ENCODE results near the gene PAFAH1B2.

PAFAH1B2 gene

DNA sequence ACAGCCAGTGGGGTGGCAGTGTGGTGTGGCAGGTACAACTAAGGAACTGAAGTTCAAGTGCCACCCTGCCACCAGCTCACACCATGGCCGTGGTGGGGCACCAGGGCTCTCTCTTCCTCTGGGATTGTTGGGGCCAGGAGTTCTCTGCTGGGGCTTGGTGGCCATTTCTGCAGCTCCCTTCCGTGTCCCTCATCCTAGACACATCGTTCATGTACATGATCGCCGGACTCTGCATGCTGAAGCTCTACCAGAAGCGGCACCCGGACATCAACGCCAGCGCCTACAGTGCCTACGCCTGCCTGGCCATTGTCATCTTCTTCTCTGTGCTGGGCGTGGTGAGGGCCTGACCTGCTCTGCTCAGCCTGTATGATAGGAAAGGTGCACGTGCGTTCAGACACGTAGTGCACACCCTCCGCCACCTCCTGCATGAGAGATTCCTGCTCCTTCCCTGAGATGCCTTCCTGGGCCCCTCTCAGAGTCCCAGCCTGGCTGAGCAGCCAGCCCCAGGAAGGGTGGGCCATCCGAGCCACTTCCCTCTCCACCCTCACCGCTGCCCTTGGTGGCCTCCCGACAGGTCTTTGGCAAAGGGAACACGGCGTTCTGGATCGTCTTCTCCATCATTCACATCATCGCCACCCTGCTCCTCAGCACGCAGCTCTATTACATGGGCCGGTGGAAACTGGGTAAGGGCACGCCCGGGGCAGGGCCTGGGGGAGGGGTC is 47.8 kb downstream of the PAFAH1B2 start:
- DNase-seq: no peak

DNA sequence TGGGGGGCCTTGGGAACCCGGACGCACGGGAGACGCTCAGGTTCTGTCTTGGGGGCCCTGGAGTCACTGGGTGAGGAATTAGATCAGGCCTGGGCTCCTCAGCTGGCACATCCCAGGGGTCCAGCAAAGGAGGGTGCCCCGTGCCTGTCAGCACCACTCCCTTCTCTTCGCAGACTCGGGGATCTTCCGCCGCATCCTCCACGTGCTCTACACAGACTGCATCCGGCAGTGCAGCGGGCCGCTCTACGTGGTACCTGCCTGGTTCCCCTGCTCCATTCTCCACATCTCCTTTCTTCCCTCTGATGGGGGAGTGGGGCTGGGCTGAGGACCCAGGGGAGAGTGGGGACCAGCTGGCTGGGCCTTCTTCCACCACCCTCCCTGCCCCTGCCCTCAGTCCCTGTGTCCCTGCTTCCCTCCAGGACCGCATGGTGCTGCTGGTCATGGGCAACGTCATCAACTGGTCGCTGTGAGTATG is 48.4 kb downstream of the PAFAH1B2 start:
- no peak for DNase-seq

DNA sequence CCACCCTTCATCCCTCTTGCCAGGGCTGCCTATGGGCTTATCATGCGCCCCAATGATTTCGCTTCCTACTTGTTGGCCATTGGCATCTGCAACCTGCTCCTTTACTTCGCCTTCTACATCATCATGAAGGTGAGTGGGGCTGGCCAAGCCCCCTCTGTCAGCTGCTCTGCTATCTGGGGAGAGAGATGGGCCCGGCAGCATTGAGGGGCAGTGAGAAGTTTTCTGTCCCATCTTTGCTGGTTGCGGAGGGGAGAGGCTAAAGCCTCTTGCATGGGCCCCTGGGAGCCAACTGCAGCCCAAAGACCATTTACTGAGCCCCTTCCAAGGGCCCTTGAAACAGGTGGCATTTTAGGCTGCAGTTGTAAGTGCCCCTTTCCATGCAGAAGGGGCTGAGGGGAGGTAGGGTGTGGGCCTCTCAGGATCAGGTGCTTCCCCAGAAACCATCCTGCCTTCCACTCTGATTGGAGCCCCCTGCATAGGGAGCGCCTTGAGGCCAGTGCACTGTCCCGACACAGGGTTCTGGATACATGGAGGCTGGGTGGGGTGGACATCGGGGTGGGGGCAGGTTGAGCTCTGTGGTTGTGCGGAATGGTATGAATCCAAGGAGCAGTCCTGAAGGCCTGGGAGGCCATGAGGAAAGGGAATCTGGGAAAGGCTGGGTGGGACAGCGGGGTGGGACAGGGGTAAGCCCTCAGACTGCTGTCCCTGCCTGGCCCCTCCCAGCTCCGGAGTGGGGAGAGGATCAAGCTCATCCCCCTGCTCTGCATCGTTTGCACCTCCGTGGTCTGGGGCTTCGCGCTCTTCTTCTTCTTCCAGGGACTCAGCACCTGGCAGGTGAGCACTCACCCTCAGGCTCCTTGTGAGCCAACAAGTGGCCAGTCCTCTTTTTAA is 49.3 kb downstream of the PAFAH1B2 start:
- DNase-seq: no peak

DNA sequence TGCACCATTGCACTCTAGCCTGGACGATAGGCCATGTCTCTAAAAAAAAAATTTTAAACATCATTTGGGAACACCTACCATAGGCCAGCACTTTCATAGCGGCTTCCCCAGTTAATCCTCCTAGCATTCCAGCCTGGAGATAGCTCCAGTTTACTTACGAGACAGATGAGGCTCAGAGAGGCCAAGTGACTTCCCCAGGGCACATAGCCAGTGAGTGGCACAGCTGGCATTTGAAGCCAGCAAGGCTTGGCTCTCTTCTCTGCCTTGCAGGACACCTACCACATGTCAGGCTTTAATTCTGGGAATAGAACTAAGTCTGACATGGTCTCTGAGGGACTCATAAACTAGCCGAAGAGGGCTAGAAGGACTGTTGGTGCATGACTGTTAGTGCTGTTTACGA is 50.2 kb downstream of the PAFAH1B2 start:
- no peak for DNase-seq

DNA sequence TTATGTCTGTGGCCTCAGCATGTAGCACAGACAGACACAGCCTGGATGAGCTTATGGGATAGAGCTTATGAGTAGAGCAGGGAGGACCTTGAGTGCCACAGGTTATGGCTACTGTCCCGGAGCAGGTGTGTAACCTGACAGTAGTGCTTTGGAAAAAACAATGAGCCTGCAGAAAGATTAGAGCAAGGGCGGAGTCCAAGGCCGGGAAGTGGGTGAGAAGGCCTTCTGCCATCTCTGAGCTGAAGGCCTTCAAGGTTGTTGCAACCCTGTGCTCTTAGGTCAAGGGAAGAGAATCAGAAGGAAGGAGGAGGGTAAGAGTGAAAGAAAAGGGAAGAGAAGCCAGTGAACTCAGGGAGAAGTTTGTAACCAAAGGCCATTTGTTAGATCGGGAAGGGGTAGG is 51.2 kb downstream of the PAFAH1B2 start:
- DNase-seq: no peak

DNA sequence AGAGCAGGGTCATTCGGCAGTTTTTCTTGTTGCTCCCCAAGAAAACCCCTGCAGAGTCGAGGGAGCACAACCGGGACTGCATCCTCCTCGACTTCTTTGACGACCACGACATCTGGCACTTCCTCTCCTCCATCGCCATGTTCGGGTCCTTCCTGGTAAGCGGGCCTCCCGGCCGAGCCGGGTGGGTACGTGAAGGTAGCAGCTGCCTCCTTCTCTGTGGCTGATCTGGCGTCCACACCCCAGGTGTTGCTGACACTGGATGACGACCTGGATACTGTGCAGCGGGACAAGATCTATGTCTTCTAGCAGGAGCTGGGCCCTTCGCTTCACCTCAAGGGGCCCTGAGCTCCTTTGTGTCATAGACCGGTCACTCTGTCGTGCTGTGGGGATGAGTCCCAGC is 51.7 kb downstream of the PAFAH1B2 start:
- no peak for DNase-seq

DNA sequence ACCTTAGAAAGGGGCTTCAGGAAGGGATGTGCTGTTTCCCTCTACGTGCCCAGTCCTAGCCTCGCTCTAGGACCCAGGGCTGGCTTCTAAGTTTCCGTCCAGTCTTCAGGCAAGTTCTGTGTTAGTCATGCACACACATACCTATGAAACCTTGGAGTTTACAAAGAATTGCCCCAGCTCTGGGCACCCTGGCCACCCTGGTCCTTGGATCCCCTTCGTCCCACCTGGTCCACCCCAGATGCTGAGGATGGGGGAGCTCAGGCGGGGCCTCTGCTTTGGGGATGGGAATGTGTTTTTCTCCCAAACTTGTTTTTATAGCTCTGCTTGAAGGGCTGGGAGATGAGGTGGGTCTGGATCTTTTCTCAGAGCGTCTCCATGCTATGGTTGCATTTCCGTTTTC is 52.9 kb downstream of the PAFAH1B2 start:
- DNase-seq: no peak

DNA sequence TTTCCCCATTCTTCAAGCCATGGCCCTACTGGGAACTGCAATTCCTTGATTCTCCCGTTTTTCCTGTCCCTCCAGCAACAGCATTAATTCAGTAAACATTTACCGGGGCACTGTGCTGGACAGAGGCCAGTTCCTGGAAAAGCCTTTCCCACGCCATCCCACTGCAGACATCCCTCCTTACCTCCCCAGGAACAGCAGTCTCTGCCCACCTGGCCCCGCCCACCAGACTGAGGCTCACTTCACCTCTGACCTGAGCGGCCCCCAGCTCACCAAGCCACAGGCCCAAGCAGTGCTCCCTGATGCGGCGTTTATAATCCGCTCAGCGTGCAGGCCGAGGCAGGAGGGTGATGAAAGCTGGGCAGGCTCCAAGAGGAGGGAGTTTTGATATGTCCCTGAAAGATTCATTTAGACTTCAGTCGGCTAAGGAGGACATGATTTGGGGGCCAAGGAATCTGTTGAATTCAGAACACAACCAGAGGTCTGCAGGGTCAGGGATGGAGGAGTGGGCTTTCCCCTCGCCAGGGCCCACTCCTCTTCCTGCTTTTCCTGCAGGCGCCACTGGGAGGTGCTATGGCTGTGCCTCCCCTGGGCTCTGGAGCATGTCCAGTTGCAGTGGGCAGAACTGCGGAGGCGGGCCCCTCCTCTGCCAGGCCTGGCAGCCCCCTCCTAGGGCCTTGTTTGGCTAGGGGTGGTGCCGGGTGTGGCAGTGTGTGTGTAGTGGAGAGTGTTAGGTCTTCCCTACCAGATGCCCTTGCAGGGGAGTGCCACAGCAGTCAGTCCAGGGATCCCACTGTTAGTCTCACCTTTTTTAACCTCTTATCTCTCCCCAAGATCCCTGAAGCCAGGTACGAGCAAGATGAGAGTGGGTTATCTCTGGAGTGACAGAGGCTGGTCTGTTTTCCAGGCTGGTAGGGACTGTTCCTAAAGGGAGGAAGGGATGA is 53.7 kb downstream of the PAFAH1B2 start:
- DNase-seq: peak in 1 of 2 experiments; percentile 61

DNA sequence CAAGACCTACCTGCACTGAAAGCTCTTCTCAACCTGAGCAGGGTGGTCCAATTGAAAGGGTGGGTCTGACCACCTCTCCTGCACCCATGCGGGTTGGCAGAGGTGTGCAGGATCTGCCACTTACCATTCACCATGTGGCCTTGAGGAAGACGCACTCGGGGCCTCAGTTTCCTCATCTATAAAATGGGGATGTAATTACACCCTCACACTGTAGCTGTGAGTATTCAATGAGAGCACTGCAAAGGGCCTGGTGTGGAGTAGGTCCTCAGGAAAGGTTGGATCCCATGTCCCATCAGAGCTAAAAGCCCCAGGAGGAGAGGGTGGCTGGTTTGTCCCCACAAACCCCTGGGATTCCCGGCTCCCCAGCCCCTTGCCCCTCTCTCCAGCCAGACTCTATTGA is 54.5 kb downstream of the PAFAH1B2 start:
- no peak for DNase-seq

DNA sequence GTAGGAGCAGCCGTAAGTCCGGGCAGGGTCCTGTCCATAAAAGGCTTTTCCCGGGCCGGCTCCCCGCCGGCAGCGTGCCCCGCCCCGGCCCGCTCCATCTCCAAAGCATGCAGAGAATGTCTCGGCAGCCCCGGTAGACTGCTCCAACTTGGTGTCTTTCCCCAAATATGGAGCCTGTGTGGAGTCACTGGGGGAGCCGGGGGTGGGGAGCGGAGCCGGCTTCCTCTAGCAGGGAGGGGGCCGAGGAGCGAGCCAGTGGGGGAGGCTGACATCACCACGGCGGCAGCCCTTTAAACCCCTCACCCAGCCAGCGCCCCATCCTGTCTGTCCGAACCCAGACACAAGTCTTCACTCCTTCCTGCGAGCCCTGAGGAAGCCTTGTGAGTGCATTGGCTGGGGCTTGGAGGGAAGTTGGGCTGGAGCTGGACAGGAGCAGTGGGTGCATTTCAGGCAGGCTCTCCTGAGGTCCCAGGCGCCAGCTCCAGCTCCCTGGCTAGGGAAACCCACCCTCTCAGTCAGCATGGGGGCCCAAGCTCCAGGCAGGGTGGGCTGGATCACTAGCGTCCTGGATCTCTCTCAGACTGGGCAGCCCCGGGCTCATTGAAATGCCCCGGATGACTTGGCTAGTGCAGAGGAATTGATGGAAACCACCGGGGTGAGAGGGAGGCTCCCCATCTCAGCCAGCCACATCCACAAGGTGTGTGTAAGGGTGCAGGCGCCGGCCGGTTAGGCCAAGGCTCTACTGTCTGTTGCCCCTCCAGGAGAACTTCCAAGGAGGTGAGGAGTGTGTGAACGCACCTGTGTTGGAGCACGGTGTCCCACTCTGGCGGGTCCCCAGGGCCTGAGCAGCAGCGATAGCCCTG is 55.2 kb downstream of the PAFAH1B2 start, which contains the start of gene TAGLN:
TSS of gene TAGLN (plus strand) at position 318 of the 863 bp plus-strand sequence. CDS start 3,644 bp downstream, outside the sequence.
- no peak for DNase-seq

DNA sequence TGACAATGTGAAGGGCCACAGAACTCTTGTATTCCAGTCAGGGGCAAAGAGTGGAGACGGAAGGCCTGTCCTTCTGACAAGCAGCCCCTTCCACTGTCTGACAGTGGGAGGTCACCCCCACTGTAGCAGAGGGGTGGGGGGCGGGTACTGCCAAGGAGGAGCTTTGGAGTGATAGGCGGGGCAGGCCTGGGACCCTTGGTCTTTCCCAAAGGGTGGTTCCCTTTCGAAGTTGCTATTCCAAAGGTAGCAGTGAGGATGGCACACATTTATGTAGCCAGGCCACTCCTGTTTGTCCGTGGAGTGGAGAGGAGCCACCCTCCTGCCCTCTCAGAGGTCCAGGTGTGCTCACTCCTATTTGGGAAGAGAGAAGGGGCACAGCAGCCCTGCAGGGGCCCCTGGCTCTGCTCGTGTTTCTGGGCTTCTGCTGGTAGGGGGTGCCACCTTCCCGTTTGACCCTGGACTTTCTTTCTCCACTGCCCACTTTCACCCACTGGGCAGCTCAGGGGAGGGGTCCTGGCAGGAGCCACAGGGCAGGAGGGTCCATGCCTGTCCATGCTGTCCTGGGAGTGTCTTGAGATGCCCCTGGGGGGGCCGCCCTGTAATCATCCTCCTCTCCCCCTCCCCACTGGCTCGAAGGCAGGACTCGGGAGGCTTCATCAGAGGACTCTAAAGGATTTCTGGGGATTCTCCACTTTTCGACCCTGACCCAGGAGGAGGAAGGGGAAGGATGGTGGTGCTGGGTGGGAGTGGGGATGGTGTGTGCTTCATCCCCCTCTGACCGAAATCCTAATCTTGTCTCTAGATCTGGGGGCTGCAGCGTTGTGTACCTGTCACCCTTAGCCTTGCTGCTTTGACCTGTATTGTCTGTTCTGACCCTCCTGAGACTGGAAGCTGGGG is 56.1 kb downstream of the PAFAH1B2 start:
- DNase-seq: no peak

DNA sequence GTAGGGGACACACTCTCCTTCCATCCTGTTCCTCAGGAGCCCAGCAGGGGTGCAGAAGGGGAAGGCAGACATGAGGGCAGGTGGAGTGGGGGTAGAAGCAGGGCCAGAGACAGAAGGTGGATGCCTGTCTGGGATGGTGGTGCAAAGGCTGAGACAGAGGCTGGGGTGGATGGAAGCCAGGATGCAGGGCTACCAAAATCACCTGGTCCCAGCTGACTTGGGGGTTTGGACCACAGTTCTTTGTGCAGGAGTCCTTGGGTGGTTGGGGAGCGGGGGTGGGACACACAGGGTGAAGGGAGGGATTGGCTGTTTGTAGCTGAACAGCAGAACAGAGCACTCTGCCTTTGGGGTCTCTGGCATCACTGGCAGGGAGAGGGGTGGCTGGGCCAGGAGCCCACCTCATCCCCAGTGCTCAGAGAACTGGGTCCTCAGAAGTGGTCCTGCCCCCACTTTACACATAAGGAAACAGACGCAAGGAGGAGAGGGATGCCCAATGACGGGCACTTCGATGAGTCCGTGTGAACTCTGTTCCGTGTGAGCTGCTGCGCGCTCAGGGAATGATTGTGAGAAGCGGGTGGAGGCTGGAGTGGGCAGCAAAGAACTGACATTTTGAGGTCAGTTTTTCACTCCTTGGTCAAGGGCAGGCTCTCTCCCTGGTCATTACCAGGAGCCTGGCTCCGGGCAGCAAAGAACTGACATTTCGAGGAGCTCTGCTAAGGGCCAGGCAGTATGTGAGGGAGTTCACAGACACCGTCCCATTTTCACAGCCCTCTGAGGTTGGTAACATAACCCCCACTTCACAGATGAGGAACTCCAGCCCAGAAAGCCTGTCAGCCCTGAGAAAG is 56.9 kb downstream of the PAFAH1B2 start:
- DNase-seq: no peak

DNA sequence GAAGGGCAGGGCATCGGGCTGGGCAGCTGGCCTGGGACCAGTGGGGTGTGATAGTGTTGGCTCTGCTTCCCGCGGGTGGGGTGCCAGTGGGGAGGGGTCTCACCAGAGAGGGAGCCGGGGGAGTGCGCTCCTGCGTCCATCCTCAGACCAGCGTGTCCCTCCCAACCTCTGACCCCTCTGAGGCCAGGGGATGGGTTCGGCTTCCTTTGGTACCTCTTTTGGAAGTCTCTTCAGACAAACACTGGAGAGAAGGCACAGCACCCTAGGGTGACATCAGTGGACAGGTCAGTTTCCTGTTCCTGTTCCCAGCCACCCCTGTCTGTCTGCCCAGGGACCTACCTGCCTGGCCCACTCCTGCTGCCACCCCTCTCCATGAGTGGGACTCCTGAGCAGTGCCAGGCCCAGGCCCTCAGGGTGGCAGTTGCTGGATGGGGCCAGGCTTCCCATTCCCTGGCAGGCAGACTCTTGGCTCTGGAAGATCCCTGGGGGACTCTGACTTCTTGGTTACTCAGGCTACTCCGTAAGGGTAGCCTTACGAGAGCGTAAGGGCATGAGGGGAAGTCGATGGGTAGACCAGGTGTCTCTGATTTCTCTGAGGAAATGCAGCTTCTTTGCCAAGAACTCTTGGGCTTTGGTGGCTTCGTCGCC is 57.7 kb downstream of the PAFAH1B2 start:
- DNase-seq: no peak

DNA sequence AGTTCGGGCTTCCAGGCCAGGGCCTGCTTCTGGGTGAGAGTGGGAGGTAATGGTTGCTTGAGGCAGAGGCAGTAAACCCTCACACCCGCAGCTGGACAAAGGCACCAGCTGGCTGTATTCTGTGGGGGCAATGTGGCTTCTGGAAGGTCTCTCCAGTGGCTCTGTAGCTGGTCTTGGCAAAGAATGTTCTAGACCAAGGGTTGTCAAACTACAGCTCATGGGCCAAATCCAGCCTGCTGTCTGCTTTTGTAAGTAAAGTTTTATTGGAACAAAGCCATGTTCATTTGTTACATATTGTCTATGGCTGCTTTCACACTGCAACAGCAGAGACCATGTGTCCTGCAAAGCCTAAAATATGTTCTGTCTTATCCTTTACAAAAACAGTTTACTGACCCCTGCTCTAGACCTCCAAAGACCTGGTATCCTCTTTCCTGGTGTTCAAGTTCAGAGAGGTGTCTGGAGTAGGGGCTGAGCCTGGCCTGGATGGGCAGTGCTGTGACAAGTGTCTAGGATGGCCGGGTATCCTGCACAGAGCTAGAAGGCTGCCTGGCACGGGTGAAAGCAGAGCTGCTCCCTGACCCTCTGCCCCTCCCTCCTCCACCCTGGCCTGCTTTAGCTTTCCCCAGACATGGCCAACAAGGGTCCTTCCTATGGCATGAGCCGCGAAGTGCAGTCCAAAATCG is 58.4 kb downstream of the PAFAH1B2 start:
- DNase-seq: no peak

DNA sequence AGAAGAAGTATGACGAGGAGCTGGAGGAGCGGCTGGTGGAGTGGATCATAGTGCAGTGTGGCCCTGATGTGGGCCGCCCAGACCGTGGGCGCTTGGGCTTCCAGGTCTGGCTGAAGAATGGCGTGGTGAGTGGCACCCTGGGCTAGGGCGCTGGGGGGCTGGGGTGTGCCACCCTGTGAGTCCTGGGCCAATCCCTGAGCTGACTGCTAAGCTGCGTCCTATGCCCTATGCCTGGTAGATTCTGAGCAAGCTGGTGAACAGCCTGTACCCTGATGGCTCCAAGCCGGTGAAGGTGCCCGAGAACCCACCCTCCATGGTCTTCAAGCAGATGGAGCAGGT is 59.0 kb downstream of the PAFAH1B2 start:
- DNase-seq: no peak

DNA sequence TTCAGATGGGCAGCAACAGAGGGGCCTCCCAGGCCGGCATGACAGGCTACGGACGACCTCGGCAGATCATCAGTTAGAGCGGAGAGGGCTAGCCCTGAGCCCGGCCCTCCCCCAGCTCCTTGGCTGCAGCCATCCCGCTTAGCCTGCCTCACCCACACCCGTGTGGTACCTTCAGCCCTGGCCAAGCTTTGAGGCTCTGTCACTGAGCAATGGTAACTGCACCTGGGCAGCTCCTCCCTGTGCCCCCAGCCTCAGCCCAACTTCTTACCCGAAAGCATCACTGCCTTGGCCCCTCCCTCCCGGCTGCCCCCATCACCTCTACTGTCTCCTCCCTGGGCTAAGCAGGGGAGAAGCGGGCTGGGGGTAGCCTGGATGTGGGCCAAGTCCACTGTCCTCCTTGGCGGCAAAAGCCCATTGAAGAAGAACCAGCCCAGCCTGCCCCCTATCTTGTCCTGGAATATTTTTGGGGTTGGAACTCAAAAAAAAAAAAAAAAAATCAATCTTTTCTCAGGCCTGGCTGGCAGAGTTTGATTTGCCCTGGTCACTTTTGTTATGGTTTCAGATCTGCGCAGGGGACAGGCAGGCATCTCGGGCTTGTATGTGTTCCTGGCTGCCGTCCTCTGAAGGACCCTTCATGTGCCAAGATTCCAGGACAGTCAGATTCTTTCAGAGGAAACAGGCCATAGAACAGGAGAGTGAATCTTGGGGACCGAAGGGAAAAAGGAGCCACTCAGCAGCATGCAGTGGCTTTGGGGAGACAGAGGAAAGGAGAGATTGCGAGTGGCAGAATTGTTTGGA is 60.4 kb downstream of the PAFAH1B2 start:
- no peak for DNase-seq

DNA sequence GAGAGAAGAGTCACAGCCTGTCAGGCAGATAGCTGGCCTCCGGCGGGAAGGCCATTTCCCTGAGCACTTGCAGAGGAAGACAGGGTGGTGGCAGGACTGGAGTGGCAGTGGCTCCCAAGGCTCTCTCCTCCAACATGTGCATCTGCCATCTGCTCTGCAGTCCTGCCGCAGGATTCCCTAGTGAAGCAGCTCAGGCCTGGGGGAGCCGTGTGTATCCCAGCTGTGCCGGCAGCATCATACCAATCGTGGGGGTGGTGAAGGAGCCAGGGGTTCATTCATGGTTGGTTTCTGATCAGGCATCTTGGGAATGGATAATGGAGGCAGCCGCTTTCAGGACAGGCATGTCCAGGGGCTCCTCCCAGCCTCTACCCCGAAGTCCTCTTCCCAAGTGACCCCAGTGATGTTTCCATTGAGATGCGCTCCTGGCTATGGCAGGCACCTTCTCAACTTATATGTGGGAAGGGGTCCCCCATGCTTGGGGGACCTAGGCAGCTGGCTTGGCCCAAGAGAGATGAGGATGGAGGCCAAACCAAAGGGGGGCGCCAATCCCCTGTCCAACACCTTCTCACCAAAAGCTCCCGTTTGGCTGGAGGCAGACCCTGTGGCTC is 61.2 kb downstream of the PAFAH1B2 start:
- no peak for DNase-seq

All from NCI-H526 (cell line).